MCF 10A (cell line): ENCODE data around the gene CARD8. TPM values are rescaled to one million over a fixed set of nuclear protein-coding genes. Genes with fewer than 3 reads are reported as not detected.

Experiments
- BruUV-seq: library from RNA; stranded (reverse); fragments of 400-500 nt; replicated peaks from 2 replicates; lab custom pipeline; 2021; lab: Mats Ljungman, UMichigan
- CTCF ChIA-PET: fragments of 300-600 bp; sonication (Branson Sonifier 250); formaldehyde crosslinking; extraction: SDS; loops from one replicate; lab custom pipeline; 2021; ENCODE audit warnings: antibody characterized with exemption, inconsistent platforms; lab: Yijun Ruan, JAX
- POLR2A ChIA-PET: fragments of 300-600, 350-650 bp; sonication (Branson Sonifier 250); formaldehyde crosslinking; extraction: SDS; loops from one replicate; lab custom pipeline; 2020; ENCODE audit warnings: antibody characterized with exemption, inconsistent platforms; lab: Yijun Ruan, JAX
- DNase-seq: peaks from one replicate; pipeline ENCODE4 v3.0.0-alpha.2; 2018; ENCODE audit not compliant: unreplicated experiment
- H3K27ac Mint-ChIP-seq: one replicate; pipeline ENCODE4 v1.8.0; 2022; ENCODE audit warnings: mild to moderate bottlenecking, low read depth, mixed read lengths; ENCODE audit not compliant: unreplicated experiment
- H3K27me3 Mint-ChIP-seq: one replicate; pipeline ENCODE4 v1.8.0; 2022; ENCODE audit warnings: mixed read lengths; ENCODE audit not compliant: insufficient read depth, unreplicated experiment
- H3K36me3 Mint-ChIP-seq: one replicate; pipeline ENCODE4 v1.8.0; 2022; ENCODE audit warnings: mild to moderate bottlenecking, moderate library complexity, mixed read lengths; ENCODE audit not compliant: insufficient read depth, unreplicated experiment
- H3K4me1 Mint-ChIP-seq: one replicate; pipeline ENCODE4 v1.8.0; 2022; ENCODE audit warnings: mixed read lengths; ENCODE audit not compliant: insufficient read depth, unreplicated experiment
- H3K4me3 Mint-ChIP-seq: one replicate; pipeline ENCODE4 v1.8.0; 2022; ENCODE audit warnings: mild to moderate bottlenecking, moderate library complexity, mixed read lengths; ENCODE audit not compliant: unreplicated experiment
- H3K9me3 Mint-ChIP-seq: one replicate; pipeline ENCODE4 v1.8.0; 2022; ENCODE audit warnings: mixed read lengths; ENCODE audit not compliant: unreplicated experiment
- intact Hi-C: fragments of 100-400 bp; cut with micrococcal nuclease; formaldehyde crosslinking; loops from 2 replicates; pipeline ENCODE4 v1.14.1; 2022
- total RNA-seq: library from RNA; stranded (reverse); gene quantifications from 2 replicates; pipeline ENCODE4 v1.2.3, GENCODE V29; 2022
- TF ChIP-seq, protein P1 (sequence below): fragments of 200-600 bp; IDR thresholded peaks from one replicate; pipeline ENCODE4 v1.8.0; 2022; ENCODE audit warnings: antibody characterized with exemption, mild to moderate bottlenecking; ENCODE audit not compliant: unreplicated experiment

CARD8 gene
- total RNA-seq, 1 experiment from 2014 or later = 16.0 TPM

DNA sequence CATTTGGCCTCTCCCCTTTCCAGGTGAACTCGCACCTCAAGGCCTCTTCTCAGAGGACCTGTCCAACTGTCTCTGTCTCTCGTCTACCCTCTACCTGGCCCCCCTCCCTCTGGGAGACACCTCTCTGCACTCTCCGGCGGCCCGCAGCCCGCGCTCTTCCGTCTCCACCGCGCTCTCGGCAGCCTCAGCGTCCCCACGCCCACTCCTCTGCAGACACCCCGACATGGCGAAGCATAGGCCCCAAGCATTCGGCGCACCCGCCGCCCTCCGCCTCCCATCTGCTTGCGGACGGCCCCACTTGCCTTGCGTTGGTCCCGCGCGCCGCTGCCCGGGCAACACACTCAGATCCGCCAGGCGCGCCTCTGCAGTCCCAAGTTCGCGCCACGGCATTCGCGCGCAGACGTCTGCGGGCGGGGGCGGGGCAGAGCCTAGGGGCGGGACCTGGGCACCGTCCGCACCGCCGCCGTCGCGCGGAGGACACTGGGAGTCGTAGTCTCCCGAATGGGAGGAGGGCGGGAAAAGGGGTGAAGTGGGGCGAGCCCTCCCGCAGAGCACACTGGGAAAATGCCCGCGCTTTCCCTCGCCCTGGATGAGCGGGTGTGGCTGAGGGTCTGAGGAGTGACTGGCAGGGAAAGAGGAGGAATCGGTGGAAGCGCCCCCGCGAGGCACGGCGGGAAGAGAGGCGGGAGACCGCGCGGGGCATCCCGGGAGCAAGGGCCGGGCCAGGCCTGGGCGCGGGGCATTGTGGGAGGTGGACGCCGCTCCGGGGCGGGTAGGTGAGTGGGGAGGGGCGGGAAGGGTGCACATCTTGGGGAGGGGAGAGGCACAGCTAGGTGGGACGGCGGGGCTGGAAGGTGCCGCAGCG is 85.5 kb downstream of the CARD8 start, which contains the start of the genes LIG1 and ZSWIM9:
LIG1 (minus strand) TSS at position 406 of the 865 bp plus-strand sequence. CDS start 4,778 bp downstream, outside the sequence.
ZSWIM9 (plus strand) TSS at position 742 of the 865 bp plus-strand sequence. CDS start 1,123 bp downstream, outside the sequence.
- CTCF ChIA-PET = interaction anchor here (0.6 to 1.0 kb wide), 3 partner anchors 14 to 205 kb away, joined by 4 to 5 read pairs (median 4); no protein-coding TSS in a partner anchor
- intact Hi-C loops = no loop called here
- H3K27ac Mint-ChIP-seq = peak within 1 kb of the TSS; percentile 90
- H3K9me3 Mint-ChIP-seq = no peaks in the 10 kb centered on the region
- peak; percentile 95 for DNase-seq
- peak within 1 kb of the TSS; percentile 90 for H3K4me3 Mint-ChIP-seq
- TF ChIP-seq, protein P1, sequence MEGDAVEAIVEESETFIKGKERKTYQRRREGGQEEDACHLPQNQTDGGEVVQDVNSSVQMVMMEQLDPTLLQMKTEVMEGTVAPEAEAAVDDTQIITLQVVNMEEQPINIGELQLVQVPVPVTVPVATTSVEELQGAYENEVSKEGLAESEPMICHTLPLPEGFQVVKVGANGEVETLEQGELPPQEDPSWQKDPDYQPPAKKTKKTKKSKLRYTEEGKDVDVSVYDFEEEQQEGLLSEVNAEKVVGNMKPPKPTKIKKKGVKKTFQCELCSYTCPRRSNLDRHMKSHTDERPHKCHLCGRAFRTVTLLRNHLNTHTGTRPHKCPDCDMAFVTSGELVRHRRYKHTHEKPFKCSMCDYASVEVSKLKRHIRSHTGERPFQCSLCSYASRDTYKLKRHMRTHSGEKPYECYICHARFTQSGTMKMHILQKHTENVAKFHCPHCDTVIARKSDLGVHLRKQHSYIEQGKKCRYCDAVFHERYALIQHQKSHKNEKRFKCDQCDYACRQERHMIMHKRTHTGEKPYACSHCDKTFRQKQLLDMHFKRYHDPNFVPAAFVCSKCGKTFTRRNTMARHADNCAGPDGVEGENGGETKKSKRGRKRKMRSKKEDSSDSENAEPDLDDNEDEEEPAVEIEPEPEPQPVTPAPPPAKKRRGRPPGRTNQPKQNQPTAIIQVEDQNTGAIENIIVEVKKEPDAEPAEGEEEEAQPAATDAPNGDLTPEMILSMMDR = no peak
- peaks cover 19% of the 10 kb centered on the region for H3K4me1 Mint-ChIP-seq
- peaks cover 23% of the 10 kb centered on the region for H3K36me3 Mint-ChIP-seq
- no peaks in the 10 kb centered on the region for H3K27me3 Mint-ChIP-seq
- POLR2A ChIA-PET = interaction anchor here (0.6 to 1.7 kb wide), 3 partner anchors 33 to 222 kb away, joined by 3 to 13 read pairs (median 6); no protein-coding TSS in a partner anchor
- BruUV-seq = no TSS peak

DNA sequence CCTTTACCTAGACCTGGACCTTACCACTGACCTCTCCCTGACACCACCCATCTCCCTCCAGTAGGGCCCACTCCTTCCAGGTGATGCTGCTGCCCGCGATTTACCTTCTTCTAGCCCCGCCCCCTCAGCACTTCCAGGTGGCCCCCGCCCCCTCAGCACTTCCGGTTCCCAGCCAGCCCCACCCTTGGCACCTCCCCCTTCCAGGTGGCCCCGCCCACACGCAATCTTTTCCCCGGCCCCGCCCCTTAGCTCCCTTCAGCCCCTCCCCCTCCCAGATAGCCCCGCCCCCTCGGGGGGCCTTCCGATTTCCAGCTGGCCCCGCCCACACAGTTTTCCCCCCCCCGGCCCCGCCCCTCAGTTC is 86.2 kb downstream of the CARD8 start:
- peak; percentile 84 for DNase-seq
- peak overlapping the region; percentile 90 for H3K4me3 Mint-ChIP-seq

DNA sequence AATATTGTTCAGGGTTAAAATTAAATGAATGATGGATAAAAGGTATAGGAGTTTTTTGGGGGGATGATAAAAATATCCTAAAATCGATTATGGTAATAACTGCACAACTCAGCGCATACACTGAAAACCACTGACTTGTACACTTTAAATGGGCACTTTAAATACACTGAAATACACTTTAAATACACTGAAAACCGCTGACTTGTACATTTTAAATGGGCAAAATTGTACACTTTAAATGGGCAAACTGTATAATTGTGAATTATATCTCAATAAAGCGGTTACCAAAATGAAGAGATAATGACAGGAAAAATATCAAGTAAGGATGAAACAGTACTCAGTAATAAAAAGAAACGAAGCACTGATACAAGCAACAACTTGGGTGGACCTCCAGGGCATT is 87.0 kb downstream of the CARD8 start:
- peak overlapping the region; percentile 90 for H3K4me3 Mint-ChIP-seq
- ChIA-PET CTCF (interaction anchor here (0.5 to 1.0 kb wide), 2 partner anchors 58 to 203 kb away, joined by 3 to 5 read pairs; partner anchors contain the start of gene PLA2G4C), POLR2A (interaction anchor here (1.2 kb wide), 1 partner anchor 35 kb away, joined by 6 read pairs; no protein-coding TSS in a partner anchor)
- TF ChIP-seq, protein P1 = no peak
- H3K27me3 Mint-ChIP-seq = no peaks in the 10 kb centered on the region
- no peaks in the 10 kb centered on the region for H3K9me3 Mint-ChIP-seq
- H3K27ac Mint-ChIP-seq = no peak overlapping the region
- no TSS peak for BruUV-seq
- peaks cover 19% of the 10 kb centered on the region for H3K4me1 Mint-ChIP-seq
- intact Hi-C loops = no loop called here
- H3K36me3 Mint-ChIP-seq = peaks cover 28% of the 10 kb centered on the region
- no peak for DNase-seq

More for the DNA sequence above, 86.2 kb downstream of the CARD8 start:
- Mint-ChIP-seq H3K36me3 (peaks cover 25% of the 10 kb centered on the region), H3K9me3 (no peaks in the 10 kb centered on the region), H3K27me3 (no peaks in the 10 kb centered on the region), H3K27ac (peak overlapping the region; percentile 90), H3K4me1 (peaks cover 19% of the 10 kb centered on the region)
- CTCF ChIA-PET = interaction anchor here (1.0 kb wide), 1 partner anchor 204 kb away, joined by 5 read pairs; no protein-coding TSS in a partner anchor
- POLR2A ChIA-PET = interaction anchor here (0.6 to 1.2 kb wide), 2 partner anchors 34 to 222 kb away, joined by 3 to 6 read pairs; no protein-coding TSS in a partner anchor
- BruUV-seq = no TSS peak
- intact Hi-C loops = no loop called here
- TF ChIP-seq, protein P1 = no peak
